Glutamatergic neuron (in vitro differentiated cells): ENCODE measurements around the gene SENP6. TPM values are rescaled to one million over a fixed set of nuclear protein-coding genes. Genes with fewer than 3 reads are reported as not detected.
A peak's percentile ranks its signal among the peaks of the same experiment; 100 is the strongest.
"Not testable (repeated sequence)": the region's sequence is repeated elsewhere in the genome, so short reads cannot be mapped to it uniquely, and the experiment has no call there.

Experiments used
- DNase-seq: peaks from one replicate; pipeline ENCODE4 v3.0.0; 2022
- H3K27ac Mint-ChIP-seq: one replicate; pipeline ENCODE4 v1.8.0; 2020; ENCODE audit warnings: mild to moderate bottlenecking, mixed read lengths, inconsistent platforms; ENCODE audit not compliant: unreplicated experiment
- H3K27me3 Mint-ChIP-seq: one replicate; pipeline ENCODE4 v1.8.0; 2020; ENCODE audit warnings: mild to moderate bottlenecking, moderate library complexity, mixed read lengths, inconsistent platforms; ENCODE audit not compliant: unreplicated experiment
- H3K36me3 Mint-ChIP-seq: one replicate; pipeline ENCODE4 v1.8.0; 2020; ENCODE audit warnings: mild to moderate bottlenecking, mixed read lengths, inconsistent platforms; ENCODE audit not compliant: unreplicated experiment
- H3K4me1 Mint-ChIP-seq: one replicate; pipeline ENCODE4 v1.8.0; 2020; ENCODE audit warnings: mild to moderate bottlenecking, low read depth, mixed read lengths, inconsistent platforms; ENCODE audit not compliant: unreplicated experiment
- H3K4me3 Mint-ChIP-seq: one replicate; pipeline ENCODE4 v1.8.0; 2020; ENCODE audit warnings: mild to moderate bottlenecking, mixed read lengths, inconsistent platforms; ENCODE audit not compliant: unreplicated experiment
- H3K9me3 Mint-ChIP-seq: one replicate; pipeline ENCODE4 v1.8.0; 2020; ENCODE audit warnings: mild to moderate bottlenecking, moderate library complexity, mixed read lengths, inconsistent platforms; ENCODE audit not compliant: unreplicated experiment
- total RNA-seq: library from RNA; stranded (reverse); fragmentation: NEBNext Ultra II Directional; extraction: Animal tissue kit (Norgen Biotek cat#: 25700); gene quantifications from one replicate; pipeline ENCODE4 v1.2.1, GENCODE V29; 2021; ENCODE audit not compliant: unreplicated experiment
- TF ChIP-seq, protein P1 (sequence below): fragments of 200-600 bp; sonication (generic); IDR thresholded peaks from one replicate; pipeline ENCODE4 v1.5.0; 2021; ENCODE audit not compliant: partially characterized antibody, unreplicated experiment

The SENP6 gene
- total RNA-seq, 1 donor from 2014 or later: 113 TPM

DNA sequence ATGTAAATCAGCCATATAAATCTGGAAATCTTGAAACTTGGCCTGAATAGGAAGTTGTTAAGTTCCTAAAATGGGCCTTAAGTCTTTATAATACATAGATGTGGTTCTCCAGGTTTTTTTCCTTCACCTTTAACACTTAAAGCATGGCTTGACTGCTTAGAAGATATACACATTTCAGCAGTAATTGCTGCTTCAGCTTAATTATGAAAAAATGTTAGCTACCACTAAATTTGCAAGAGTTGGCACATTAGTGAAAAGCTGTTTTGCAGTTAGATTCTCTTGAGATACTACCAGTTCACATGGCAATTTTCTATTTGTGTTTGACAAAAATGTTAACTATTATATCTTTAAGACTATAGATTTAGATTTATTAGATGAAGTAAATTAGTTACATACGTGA, 74.7 kb downstream of the SENP6 start:
- H3K4me3 Mint-ChIP-seq: no peak overlapping the region
- H3K27me3 Mint-ChIP-seq: no peaks in the 10 kb centered on the region
- peaks cover 3% of the 10 kb centered on the region for H3K9me3 Mint-ChIP-seq
- TF ChIP-seq, protein P1, sequence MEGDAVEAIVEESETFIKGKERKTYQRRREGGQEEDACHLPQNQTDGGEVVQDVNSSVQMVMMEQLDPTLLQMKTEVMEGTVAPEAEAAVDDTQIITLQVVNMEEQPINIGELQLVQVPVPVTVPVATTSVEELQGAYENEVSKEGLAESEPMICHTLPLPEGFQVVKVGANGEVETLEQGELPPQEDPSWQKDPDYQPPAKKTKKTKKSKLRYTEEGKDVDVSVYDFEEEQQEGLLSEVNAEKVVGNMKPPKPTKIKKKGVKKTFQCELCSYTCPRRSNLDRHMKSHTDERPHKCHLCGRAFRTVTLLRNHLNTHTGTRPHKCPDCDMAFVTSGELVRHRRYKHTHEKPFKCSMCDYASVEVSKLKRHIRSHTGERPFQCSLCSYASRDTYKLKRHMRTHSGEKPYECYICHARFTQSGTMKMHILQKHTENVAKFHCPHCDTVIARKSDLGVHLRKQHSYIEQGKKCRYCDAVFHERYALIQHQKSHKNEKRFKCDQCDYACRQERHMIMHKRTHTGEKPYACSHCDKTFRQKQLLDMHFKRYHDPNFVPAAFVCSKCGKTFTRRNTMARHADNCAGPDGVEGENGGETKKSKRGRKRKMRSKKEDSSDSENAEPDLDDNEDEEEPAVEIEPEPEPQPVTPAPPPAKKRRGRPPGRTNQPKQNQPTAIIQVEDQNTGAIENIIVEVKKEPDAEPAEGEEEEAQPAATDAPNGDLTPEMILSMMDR: no peak
- H3K4me1 Mint-ChIP-seq: no peaks in the 10 kb centered on the region
- H3K36me3 Mint-ChIP-seq: peaks cover 15% of the 10 kb centered on the region
- no peak for DNase-seq
- no peak overlapping the region for H3K27ac Mint-ChIP-seq

DNA sequence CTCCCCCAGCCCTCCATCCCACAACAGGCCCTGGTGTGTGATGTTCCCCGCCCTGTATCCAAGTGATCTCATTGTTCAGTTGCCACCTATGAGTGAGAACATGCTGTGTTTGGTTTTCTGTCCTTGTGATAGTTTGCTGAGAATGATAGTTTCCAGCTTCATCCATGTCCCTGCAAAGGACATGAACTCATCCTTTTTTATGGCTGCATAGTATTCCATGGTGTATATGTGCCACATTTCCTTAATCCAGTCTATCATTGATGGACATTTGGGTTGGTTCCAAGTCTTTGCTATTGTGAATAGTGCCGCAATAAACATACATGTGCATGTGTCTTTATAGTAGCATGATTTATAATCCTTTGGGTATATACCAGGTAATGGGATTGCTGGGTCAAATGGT, 80.9 kb downstream of the SENP6 start:
- H3K4me1 Mint-ChIP-seq, H3K4me3 Mint-ChIP-seq, DNase-seq, H3K27me3 Mint-ChIP-seq, H3K27ac Mint-ChIP-seq, H3K9me3 Mint-ChIP-seq: not testable (repeated sequence)
- H3K36me3 Mint-ChIP-seq: peaks cover 43% of the 10 kb centered on the region

DNA sequence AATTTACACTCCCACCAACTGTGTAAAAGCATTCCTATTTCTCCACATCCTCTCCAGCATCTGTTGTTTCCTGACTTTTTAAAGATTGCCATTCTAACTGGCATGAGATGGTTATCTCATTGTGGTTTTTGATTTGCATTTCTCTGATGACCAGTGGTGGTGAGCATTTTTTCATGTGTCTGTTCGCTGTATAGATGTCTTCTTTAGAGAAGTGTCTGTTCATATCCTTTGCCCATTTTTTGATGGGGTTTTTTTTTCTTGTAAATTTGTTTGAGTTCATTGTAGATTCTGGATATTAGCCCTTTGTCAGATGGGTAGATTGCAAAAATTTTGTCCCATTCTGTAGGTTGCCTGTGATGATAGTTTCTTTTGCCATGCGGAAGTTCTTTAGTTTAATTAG, 81.3 kb downstream of the SENP6 start:
- not testable (repeated sequence) for H3K4me3 Mint-ChIP-seq, DNase-seq, H3K27ac Mint-ChIP-seq, H3K27me3 Mint-ChIP-seq, H3K4me1 Mint-ChIP-seq, H3K9me3 Mint-ChIP-seq
- peaks cover 43% of the 10 kb centered on the region for H3K36me3 Mint-ChIP-seq

DNA sequence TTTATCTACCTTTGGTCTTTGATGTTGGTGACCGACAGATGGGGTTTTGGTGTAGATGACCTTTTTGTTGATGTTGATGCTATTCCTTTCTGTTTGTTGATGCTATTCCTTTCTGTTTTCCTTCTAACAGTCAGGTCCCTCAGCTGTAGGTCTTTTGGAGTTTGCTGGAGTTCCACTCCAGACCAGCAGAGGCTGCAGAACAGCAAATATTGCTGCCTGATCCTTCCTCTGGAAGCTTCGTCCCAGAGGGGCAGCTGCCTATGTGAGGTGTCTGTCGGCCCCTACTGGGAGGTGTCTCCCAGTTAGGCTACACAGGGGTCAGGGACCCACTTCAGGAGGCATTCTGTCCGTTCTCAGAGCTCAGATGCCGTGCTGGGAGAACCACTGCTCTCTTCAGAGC, 85.9 kb downstream of the SENP6 start:
- TF ChIP-seq, protein P1: peak; percentile 16
- H3K27ac Mint-ChIP-seq, DNase-seq, H3K4me3 Mint-ChIP-seq, H3K27me3 Mint-ChIP-seq, H3K4me1 Mint-ChIP-seq, H3K9me3 Mint-ChIP-seq: not testable (repeated sequence)
- peaks cover 16% of the 10 kb centered on the region for H3K36me3 Mint-ChIP-seq

DNA sequence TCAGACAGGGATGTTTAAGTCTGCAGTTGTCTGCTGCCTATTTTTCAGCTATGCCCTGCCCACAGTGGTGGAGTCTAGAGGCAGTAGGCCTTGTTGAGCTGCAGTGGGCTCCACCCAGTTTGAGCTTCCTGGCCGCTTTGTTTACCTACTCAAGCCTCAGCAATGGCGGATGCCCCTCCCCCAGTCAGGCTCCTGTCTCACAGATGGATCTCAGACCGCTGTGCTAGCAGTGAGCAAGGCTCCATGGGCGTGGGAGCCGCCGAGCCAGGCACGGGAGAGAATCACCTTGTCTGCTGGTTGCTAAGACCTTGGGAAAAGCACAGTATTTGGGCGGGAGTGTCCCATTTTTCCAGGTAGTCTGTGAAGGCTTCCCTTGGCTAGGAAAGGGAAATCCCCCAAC, 86.3 kb downstream of the SENP6 start:
- not testable (repeated sequence) for H3K27ac Mint-ChIP-seq, H3K4me3 Mint-ChIP-seq, H3K4me1 Mint-ChIP-seq, H3K27me3 Mint-ChIP-seq, DNase-seq, H3K9me3 Mint-ChIP-seq
- H3K36me3 Mint-ChIP-seq: peaks cover 14% of the 10 kb centered on the region

DNA sequence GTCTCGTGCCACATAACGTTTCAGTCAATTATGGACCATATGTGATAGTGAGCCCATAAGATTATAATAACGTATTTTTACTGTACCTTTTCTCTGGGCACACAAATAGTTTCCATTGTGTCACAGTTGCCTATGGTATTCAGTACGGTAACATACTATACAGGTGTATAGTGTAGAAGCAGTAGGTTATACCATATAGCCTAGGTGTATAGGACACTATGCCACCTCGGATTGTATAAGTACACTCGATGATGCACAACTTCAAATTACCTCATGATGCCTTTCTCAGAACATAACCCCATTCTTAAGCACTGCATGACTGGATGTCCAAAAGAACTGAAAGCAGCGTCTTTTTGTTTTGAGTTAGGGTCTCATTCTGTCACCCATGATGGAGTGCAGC, 87.9 kb downstream of the SENP6 start:
- H3K36me3 Mint-ChIP-seq: no peaks in the 10 kb centered on the region
- no peak for DNase-seq
- peaks cover 6% of the 10 kb centered on the region for H3K27me3 Mint-ChIP-seq
- H3K4me1 Mint-ChIP-seq: peaks cover 6% of the 10 kb centered on the region
- no peak overlapping the region for H3K27ac Mint-ChIP-seq
- TF ChIP-seq, protein P1: no peak
- H3K9me3 Mint-ChIP-seq: no peaks in the 10 kb centered on the region
- no peak overlapping the region for H3K4me3 Mint-ChIP-seq

DNA sequence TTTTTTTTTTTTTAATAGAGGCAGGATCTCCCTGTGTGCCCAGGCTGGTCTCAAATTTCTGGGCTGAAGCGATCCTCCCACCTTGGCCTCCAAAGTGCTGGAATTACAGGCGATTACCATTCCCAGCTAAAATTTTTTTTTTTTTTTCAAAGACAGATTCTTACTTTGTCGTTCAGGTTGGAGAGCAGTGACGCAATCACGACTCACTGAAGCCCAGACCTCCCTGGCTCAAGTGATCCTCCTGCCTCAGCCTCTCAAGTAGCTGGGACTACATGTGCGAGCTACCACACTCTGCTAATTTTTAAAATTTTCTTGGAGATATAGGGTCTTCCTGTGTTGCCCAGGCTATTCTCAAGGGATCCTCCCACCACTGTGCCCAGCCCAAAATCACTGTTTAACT, 89.3 kb downstream of the SENP6 start:
- Mint-ChIP-seq H3K4me1 (no peaks in the 10 kb centered on the region), H3K27me3 (peaks cover 5% of the 10 kb centered on the region), H3K9me3 (no peaks in the 10 kb centered on the region), H3K27ac (no peak overlapping the region), H3K4me3 (no peak overlapping the region), H3K36me3 (no peaks in the 10 kb centered on the region)
- TF ChIP-seq, protein P1: no peak
- DNase-seq: no peak
